Measurements from ENCODE around the gene SP4. TPM values are rescaled to one million over a fixed set of nuclear protein-coding genes. Genes with fewer than 3 reads are reported as not detected.

Gene SP4
- total and polyA plus RNA-seq, 2 of the 4 experiments (the other 2 are of a cell fraction): 0.97 to 5.9 TPM

GRCh38 chr7:21480693-21481403 is 53.0 kb downstream of the SP4 start:
- in situ Hi-C loops (cut with MboI; ENCODE audit: low sequenced_read_pairs) (no loop called here), dilution Hi-C loops (cut with HindIII; ENCODE audit: low sequenced_read_pairs, unreplicated experiment) (no loop called here), intact Hi-C loops (cut with micrococcal nuclease) (no loop called here)
- Histone ChIP-seq H3K27me3 (ENCODE audit: control insufficient read depth, insufficient read depth, low read length) (no peaks in the 10 kb centered on the region), H2BK120ac (ENCODE audit: low read depth, low read length) (no peak overlapping the region), H3K9me1 (ENCODE audit: insufficient read depth, low read length) (no peaks in the 10 kb centered on the region; the same call in 1 of the 2 replicates), H2AFZ (replicated peaks; ENCODE audit: low read length, poor library complexity) (no peak overlapping the region), H4K5ac (ENCODE audit: low read depth, low read length) (no peak overlapping the region), H3K79me1 (ENCODE audit: low read depth in 1 of 2, low read length in 2 of 2) (no peaks in the 10 kb centered on the region), H2BK5ac (ENCODE audit: low read depth, low read length, poor library complexity, severe bottlenecking) (no peak overlapping the region), H3K4me1 (ENCODE audit: control insufficient read depth, insufficient read depth, low read length) (no peaks in the 10 kb centered on the region), H3K23ac (ENCODE audit: low read depth, low read length) (no peak overlapping the region), H4K8ac (ENCODE audit: low read depth in 2 of 2, low read length in 2 of 2) (no peak overlapping the region), H3K56ac (ENCODE audit: extremely low read depth, insufficient read depth, low read length) (no peak overlapping the region), H3K4me2 (ENCODE audit: low read depth, low read length) (no peak overlapping the region), H3K36me3 (ENCODE audit: control insufficient read depth, insufficient read depth, low read length) (no peaks in the 10 kb centered on the region), H4K20me1 (ENCODE audit: insufficient read depth, low read length) (no peaks in the 10 kb centered on the region), H3K4me3 (ENCODE audit: insufficient read depth, low read depth, low read length) (no peak overlapping the region), H3K4ac (ENCODE audit: low read depth, low read length) (no peak overlapping the region), H2AK9ac (replicated peaks; ENCODE audit: low read depth, low read length, poor library complexity) (no peak overlapping the region), H3K9me3 (ENCODE audit: control insufficient read depth, insufficient read depth, low read length) (no peaks in the 10 kb centered on the region), H2BK20ac (ENCODE audit: low read depth, low read length) (no peak overlapping the region), H3K9ac (ENCODE audit: low read depth, low read length) (no peak overlapping the region), H3K18ac (ENCODE audit: low read depth, low read length) (no peak overlapping the region), H4K91ac (ENCODE audit: insufficient read depth, low read depth, low read length) (no peak overlapping the region), H3K14ac (replicated peaks; ENCODE audit: low read depth, low read length) (no peak overlapping the region), H2BK15ac (ENCODE audit: low read depth, low read length) (no peak overlapping the region), H3K27ac (ENCODE audit: insufficient read depth, low read length) (no peak overlapping the region), H2AK5ac (ENCODE audit: low read depth, low read length) (no peak overlapping the region)
- no CpG with 5 or more reads among the region's 3 CpGs for WGBS, 2 experiments (ENCODE audit: extremely low coverage in 2 of 2, insufficient read length in 1 of 2)
- no TSS peak for BruUV-seq (replicated peaks)
- ATAC-seq (ENCODE audit: low read depth): no peak
- TF ChIP-seq MAFK (IDR thresholded peaks at IDR 0.05; ENCODE audit: low read depth, low read length): no peak
- TF ChIP-seq CHD1 (IDR thresholded peaks at IDR 0.05; ENCODE audit: low read depth, low read length): no peak
- TF ChIP-seq FOS (IDR thresholded peaks at IDR 0.05; ENCODE audit: low read depth, low read length): no peak
- no peak for TF ChIP-seq CTCF (conservative IDR thresholded peaks at IDR 0.05; ENCODE audit: low read depth, low read length)
- TF ChIP-seq BHLHE40 (IDR thresholded peaks at IDR 0.05; ENCODE audit: low read depth, low read length): no peak
- no peak for TF ChIP-seq USF2 (IDR thresholded peaks at IDR 0.05; ENCODE audit: low read depth, low read length)
- no peak for TF ChIP-seq SMC3 (IDR thresholded peaks at IDR 0.05; ENCODE audit: low read depth, low read length)
- no peak for TF ChIP-seq RAD21 (IDR thresholded peaks at IDR 0.05; ENCODE audit: low read length)
- TF ChIP-seq POLR2A (IDR thresholded peaks at IDR 0.05; ENCODE audit: low read depth, low read length): no peak
- no peak for TF ChIP-seq MAZ (IDR thresholded peaks at IDR 0.05; ENCODE audit: borderline replicate concordance, low read depth, low read length)
- TF ChIP-seq ELK1 (IDR thresholded peaks at IDR 0.05; ENCODE audit: borderline replicate concordance, low read depth, low read length): no peak
- no peak for TF ChIP-seq NFE2L2 (IDR thresholded peaks at IDR 0.05; ENCODE audit: low read depth, low read length)
- no peak for TF ChIP-seq MXI1 (IDR thresholded peaks at IDR 0.05; ENCODE audit: borderline replicate concordance, low read depth, low read length)
- no peak for TF ChIP-seq RCOR1 (IDR thresholded peaks at IDR 0.05; ENCODE audit: insufficient replicate concordance, low read length)
- no peak for TF ChIP-seq RFX5 (IDR thresholded peaks at IDR 0.05; ENCODE audit: low read depth, low read length)
- no peak for TF ChIP-seq CEBPB (IDR thresholded peaks at IDR 0.05; ENCODE audit: low read depth, low read length)
- no peak for DNase-seq
- ChIA-PET POLR2A (ENCODE audit: unreplicated experiment) (no interaction called here), CTCF (no interaction called here)
